ENCODE results near the gene GLT1D1.

GRCh38 chr12:128932521-128932920 is 79.2 kb downstream of the GLT1D1 start:
- TF ChIP-seq CTCF (IDR thresholded peaks at IDR 0.05; ENCODE audit: insufficient read depth, low read length, poor library complexity, severe bottlenecking) (no peak), EZH2phosphoT487 (conservative IDR thresholded peaks at IDR 0.05; ENCODE audit: low read length) (no peak)
